ENCODE results near the gene CCSER1. TPM values are rescaled to one million over a fixed set of nuclear protein-coding genes. Genes with fewer than 3 reads are reported as not detected.
A peak's percentile ranks its signal among the peaks of the same experiment; 100 is the strongest.

Gene CCSER1
- polyA plus RNA-seq (20.8 and 23.6 TPM in 2 replicates), polyA minus RNA-seq (375 and 378 TPM in 2 replicates)

DNA sequence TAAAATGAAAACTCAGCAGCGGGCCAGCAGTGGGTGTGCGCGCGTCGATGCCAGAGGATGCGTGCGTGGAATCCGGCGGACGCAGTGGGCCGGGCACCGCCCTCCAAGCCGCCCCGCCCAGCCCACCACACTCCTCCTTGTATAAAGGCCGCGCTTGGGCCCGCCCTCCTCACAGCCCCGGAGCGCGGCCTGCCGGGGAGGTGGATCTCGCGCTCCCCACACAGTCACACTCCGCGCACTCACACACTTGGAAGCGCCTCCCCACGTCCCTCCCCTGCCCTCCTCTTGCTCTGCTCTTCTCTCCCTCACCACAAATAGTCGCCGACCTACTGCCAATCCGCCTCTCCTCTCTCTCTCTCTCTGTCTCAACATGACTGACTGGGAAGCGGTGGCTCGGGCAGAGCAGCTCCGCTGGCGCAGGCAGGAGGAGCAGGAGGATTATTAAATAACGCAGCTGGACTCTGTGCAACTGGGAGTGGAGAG is at the start of gene CCSER1:
Gene CCSER1 (plus strand): TSS at position 172 of the 483 bp plus-strand sequence.
- H2AFZ ChIP-seq (ENCODE audit: low read depth, low read length): peak within 1 kb of the TSS; percentile 53
- peaks cover 24% of the 10 kb centered on the region for H3K79me2 ChIP-seq (replicated peaks; ENCODE audit: insufficient read depth, low read length)
- peak within 1 kb of the TSS; percentile 92 for H3K27ac ChIP-seq (ENCODE audit: low read length)
- peak within 1 kb of the TSS; percentile 69 for H3K4me2 ChIP-seq (ENCODE audit: low read length)
- H3K36me3 ChIP-seq (ENCODE audit: insufficient read depth, low read length): no peaks in the 10 kb centered on the region
- TF ChIP-seq EZH2 (IDR thresholded peaks at IDR 0.05; ENCODE audit: borderline replicate concordance, insufficient read depth, low read length, poor library complexity, severe bottlenecking) (no peak), TAF1 (IDR thresholded peaks at IDR 0.05; ENCODE audit: low read depth) (peak; percentile 75), POLR2AphosphoS5 (IDR thresholded peaks at IDR 0.05) (peak; percentile 89), SMC3 (conservative IDR thresholded peaks at IDR 0.05; ENCODE audit: poor library complexity) (peak; percentile 53), RAD21 (conservative IDR thresholded peaks at IDR 0.05) (peak; percentile 57), MXI1 (conservative IDR thresholded peaks at IDR 0.05; ENCODE audit: poor library complexity, severe bottlenecking) (peak; percentile 26), EP300 (conservative IDR thresholded peaks at IDR 0.05; ENCODE audit: poor library complexity, severe bottlenecking) (peak; percentile 32)
- TF ChIP-seq, protein P1, sequence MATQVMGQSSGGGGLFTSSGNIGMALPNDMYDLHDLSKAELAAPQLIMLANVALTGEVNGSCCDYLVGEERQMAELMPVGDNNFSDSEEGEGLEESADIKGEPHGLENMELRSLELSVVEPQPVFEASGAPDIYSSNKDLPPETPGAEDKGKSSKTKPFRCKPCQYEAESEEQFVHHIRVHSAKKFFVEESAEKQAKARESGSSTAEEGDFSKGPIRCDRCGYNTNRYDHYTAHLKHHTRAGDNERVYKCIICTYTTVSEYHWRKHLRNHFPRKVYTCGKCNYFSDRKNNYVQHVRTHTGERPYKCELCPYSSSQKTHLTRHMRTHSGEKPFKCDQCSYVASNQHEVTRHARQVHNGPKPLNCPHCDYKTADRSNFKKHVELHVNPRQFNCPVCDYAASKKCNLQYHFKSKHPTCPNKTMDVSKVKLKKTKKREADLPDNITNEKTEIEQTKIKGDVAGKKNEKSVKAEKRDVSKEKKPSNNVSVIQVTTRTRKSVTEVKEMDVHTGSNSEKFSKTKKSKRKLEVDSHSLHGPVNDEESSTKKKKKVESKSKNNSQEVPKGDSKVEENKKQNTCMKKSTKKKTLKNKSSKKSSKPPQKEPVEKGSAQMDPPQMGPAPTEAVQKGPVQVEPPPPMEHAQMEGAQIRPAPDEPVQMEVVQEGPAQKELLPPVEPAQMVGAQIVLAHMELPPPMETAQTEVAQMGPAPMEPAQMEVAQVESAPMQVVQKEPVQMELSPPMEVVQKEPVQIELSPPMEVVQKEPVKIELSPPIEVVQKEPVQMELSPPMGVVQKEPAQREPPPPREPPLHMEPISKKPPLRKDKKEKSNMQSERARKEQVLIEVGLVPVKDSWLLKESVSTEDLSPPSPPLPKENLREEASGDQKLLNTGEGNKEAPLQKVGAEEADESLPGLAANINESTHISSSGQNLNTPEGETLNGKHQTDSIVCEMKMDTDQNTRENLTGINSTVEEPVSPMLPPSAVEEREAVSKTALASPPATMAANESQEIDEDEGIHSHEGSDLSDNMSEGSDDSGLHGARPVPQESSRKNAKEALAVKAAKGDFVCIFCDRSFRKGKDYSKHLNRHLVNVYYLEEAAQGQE (IDR thresholded peaks at IDR 0.05; ENCODE audit: borderline replicate concordance): peak; percentile 66
- TF ChIP-seq, protein P2, sequence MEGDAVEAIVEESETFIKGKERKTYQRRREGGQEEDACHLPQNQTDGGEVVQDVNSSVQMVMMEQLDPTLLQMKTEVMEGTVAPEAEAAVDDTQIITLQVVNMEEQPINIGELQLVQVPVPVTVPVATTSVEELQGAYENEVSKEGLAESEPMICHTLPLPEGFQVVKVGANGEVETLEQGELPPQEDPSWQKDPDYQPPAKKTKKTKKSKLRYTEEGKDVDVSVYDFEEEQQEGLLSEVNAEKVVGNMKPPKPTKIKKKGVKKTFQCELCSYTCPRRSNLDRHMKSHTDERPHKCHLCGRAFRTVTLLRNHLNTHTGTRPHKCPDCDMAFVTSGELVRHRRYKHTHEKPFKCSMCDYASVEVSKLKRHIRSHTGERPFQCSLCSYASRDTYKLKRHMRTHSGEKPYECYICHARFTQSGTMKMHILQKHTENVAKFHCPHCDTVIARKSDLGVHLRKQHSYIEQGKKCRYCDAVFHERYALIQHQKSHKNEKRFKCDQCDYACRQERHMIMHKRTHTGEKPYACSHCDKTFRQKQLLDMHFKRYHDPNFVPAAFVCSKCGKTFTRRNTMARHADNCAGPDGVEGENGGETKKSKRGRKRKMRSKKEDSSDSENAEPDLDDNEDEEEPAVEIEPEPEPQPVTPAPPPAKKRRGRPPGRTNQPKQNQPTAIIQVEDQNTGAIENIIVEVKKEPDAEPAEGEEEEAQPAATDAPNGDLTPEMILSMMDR (IDR thresholded peaks at IDR 0.05; ENCODE audit: poor library complexity, severe bottlenecking): peak; percentile 35
- no peaks in the 10 kb centered on the region for H3K9me3 ChIP-seq (ENCODE audit: low read length)
- H3K4me3 ChIP-seq (ENCODE audit: low read length): peak within 1 kb of the TSS; percentile 85
- no peaks in the 10 kb centered on the region for H3K27me3 ChIP-seq (ENCODE audit: insufficient read depth, low read depth, low read length)
- no peaks in the 10 kb centered on the region for H4K20me1 ChIP-seq (ENCODE audit: insufficient read depth)
- no peaks in the 10 kb centered on the region for H3F3A ChIP-seq (ENCODE audit: insufficient read depth, low read length, poor library complexity, severe bottlenecking)
- no peaks in the 10 kb centered on the region for H3K9me2 ChIP-seq (ENCODE audit: insufficient read depth, low read length)
- peak within 1 kb of the TSS; percentile 94 for H3K9ac ChIP-seq (ENCODE audit: low read length)

DNA sequence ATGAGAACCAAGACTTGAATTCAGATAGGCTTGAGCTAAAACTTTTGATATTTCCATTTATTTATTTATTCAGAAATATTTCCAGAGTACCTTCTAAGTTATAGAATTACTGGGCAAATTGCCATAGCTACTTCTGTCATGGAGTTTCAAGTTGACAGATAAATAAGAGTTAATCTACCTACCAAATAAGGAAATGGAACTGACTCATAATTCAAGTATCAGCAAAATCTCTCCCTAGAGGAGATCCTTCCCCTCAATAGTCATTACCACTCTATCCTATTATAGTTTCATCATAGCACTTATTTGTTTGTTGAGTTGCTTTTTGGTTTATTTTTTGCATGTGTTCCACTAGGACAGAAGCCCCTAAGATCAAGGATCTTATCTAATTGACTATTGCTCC is 48.8 kb upstream of the CCSER1 start:
- no peaks in the 10 kb centered on the region for H3K9me2 ChIP-seq (ENCODE audit: insufficient read depth, low read length)
- H3K79me2 ChIP-seq (replicated peaks; ENCODE audit: insufficient read depth, low read length): no peaks in the 10 kb centered on the region
- H4K20me1 ChIP-seq (ENCODE audit: insufficient read depth): no peaks in the 10 kb centered on the region
- H3K27ac ChIP-seq (ENCODE audit: low read length): peak overlapping the region; percentile 5
- H3K36me3 ChIP-seq (ENCODE audit: insufficient read depth, low read length): no peaks in the 10 kb centered on the region
- H2AFZ ChIP-seq (ENCODE audit: low read depth, low read length): no peak overlapping the region
- no peak overlapping the region for H3K4me3 ChIP-seq (ENCODE audit: low read length)
- H3K9me3 ChIP-seq (ENCODE audit: low read length): no peaks in the 10 kb centered on the region
- H3F3A ChIP-seq (ENCODE audit: insufficient read depth, low read length, poor library complexity, severe bottlenecking): peaks cover 4% of the 10 kb centered on the region
- no peak overlapping the region for H3K4me2 ChIP-seq (ENCODE audit: low read length)
- TF ChIP-seq EP300 (conservative IDR thresholded peaks at IDR 0.05; ENCODE audit: poor library complexity, severe bottlenecking): peak; percentile 18
- no peak for TF ChIP-seq SMC3 (conservative IDR thresholded peaks at IDR 0.05; ENCODE audit: poor library complexity)
- TF ChIP-seq RAD21 (conservative IDR thresholded peaks at IDR 0.05): no peak
- TF ChIP-seq EZH2 (IDR thresholded peaks at IDR 0.05; ENCODE audit: borderline replicate concordance, insufficient read depth, low read length, poor library complexity, severe bottlenecking): no peak
- TF ChIP-seq, protein P1 (IDR thresholded peaks at IDR 0.05; ENCODE audit: borderline replicate concordance): no peak
- no peaks in the 10 kb centered on the region for H3K27me3 ChIP-seq (ENCODE audit: insufficient read depth, low read depth, low read length)
- no peak overlapping the region for H3K9ac ChIP-seq (ENCODE audit: low read length)

Measured in neural cell (in vitro differentiated cells).